MG63 (cell line): ENCODE data around the gene WDR93. TPM values are rescaled to one million over a fixed set of nuclear protein-coding genes. Genes with fewer than 3 reads are reported as not detected.
"Not testable (repeated sequence)": the region's sequence is repeated elsewhere in the genome, so short reads cannot be mapped to it uniquely, and the experiment has no call there.

Experiments
- DNase-seq: peaks from one replicate; pipeline ENCODE4 v3.0.0-alpha.2; 2020
- H3K27me3 ChIP-seq: fragments of 250-450 bp; sonication (Bioruptor Pico); 2 replicates; pipeline ENCODE4 v1.5.1; 2020; ENCODE audit warnings: mild to moderate bottlenecking, moderate library complexity
- H3K36me3 ChIP-seq: fragments of 250-450 bp; sonication (Bioruptor Pico); 2 replicates; pipeline ENCODE4 v1.5.1; 2020; ENCODE audit warnings: mild to moderate bottlenecking, moderate library complexity
- H3K4me3 ChIP-seq: fragments of 250-450 bp; sonication (Bioruptor Pico); 2 replicates; pipeline ENCODE4 v1.5.1; 2020; ENCODE audit warnings: mild to moderate bottlenecking, moderate library complexity
- H3K9me3 ChIP-seq: fragments of 250-450 bp; sonication (Bioruptor Pico); 2 replicates; pipeline ENCODE4 v1.5.1; 2020; ENCODE audit warnings: mild to moderate bottlenecking, moderate library complexity
- total RNA-seq: library from RNA; depleted of rRNA; stranded (reverse); fragments of >200 nt; shearing (Covaris generic); gene quantifications from 2 replicates; pipeline ENCODE4 v1.2.3, GENCODE V29; 2014; ENCODE audit warnings: low replicate concordance

The WDR93 gene
- total RNA-seq, 1 experiment from 2014 or later: 0.13 TPM

GRCh38 chr15:89672221-89673164 is 18.1 kb upstream of the WDR93 start:
- Histone ChIP-seq H3K36me3 (no peaks in the 10 kb centered on the region), H3K27me3 (no peaks in the 10 kb centered on the region), H3K9me3 (no peaks in the 10 kb centered on the region), H3K4me3 (no peak overlapping the region)
- no peak for DNase-seq

GRCh38 chr15:89673165-89673512 is 17.5 kb upstream of the WDR93 start:
- no peak overlapping the region for H3K4me3 ChIP-seq
- no peaks in the 10 kb centered on the region for H3K36me3 ChIP-seq
- no peaks in the 10 kb centered on the region for H3K9me3 ChIP-seq
- DNase-seq: no peak
- H3K27me3 ChIP-seq: no peaks in the 10 kb centered on the region

- no peak for DNase-seq
- Histone ChIP-seq H3K36me3 (no peaks in the 10 kb centered on the region), H3K4me3 (no peak overlapping the region)
Measured at GRCh38 chr15:89674526-89674925, 16.1 kb upstream of the WDR93 start.

GRCh38 chr15:89675606-89676005 is 15.0 kb upstream of the WDR93 start:
- H3K4me3 ChIP-seq: no peak overlapping the region
- DNase-seq: no peak
- no peaks in the 10 kb centered on the region for H3K36me3 ChIP-seq
- H3K27me3 ChIP-seq: no peaks in the 10 kb centered on the region
- no peaks in the 10 kb centered on the region for H3K9me3 ChIP-seq

More at GRCh38 chr15:89674526-89674925, 16.1 kb upstream of the WDR93 start:
- Histone ChIP-seq H3K27me3 (no peaks in the 10 kb centered on the region), H3K9me3 (no peaks in the 10 kb centered on the region)

- Histone ChIP-seq H3K27me3 (no peaks in the 10 kb centered on the region), H3K9me3 (no peaks in the 10 kb centered on the region), H3K4me3 (no peak overlapping the region), H3K36me3 (no peaks in the 10 kb centered on the region)
- no peak for DNase-seq
Measured at GRCh38 chr15:89677381-89677780, 13.2 kb upstream of the WDR93 start.

GRCh38 chr15:89679212-89679611 is 11.4 kb upstream of the WDR93 start, which contains the start of gene PLIN1:
PLIN1 (minus strand) TSS chr15:89679367; CDS start chr15:89677489, 1,878 bp downstream.
- Histone ChIP-seq H3K9me3 (no peaks in the 10 kb centered on the region), H3K27me3 (no peaks in the 10 kb centered on the region), H3K36me3 (peaks cover 4% of the 10 kb centered on the region; the same call in 1 of the 2 replicates), H3K4me3 (no peak within 1 kb of the TSS)
- no peak for DNase-seq

GRCh38 chr15:89680282-89680873 is 10.2 kb upstream of the WDR93 start:
- peaks cover 9% of the 10 kb centered on the region for H3K36me3 ChIP-seq
- peak; percentile 87 for DNase-seq
- H3K9me3 ChIP-seq: no peaks in the 10 kb centered on the region
- H3K27me3 ChIP-seq: no peaks in the 10 kb centered on the region
- no peak overlapping the region for H3K4me3 ChIP-seq

GRCh38 chr15:89681146-89681545 is 9.5 kb upstream of the WDR93 start:
- no peaks in the 10 kb centered on the region for H3K9me3 ChIP-seq
- H3K36me3 ChIP-seq: peaks cover 15% of the 10 kb centered on the region
- no peak for DNase-seq
- no peak overlapping the region for H3K4me3 ChIP-seq
- H3K27me3 ChIP-seq: no peaks in the 10 kb centered on the region

GRCh38 chr15:89685995-89686394 is 4.6 kb upstream of the WDR93 start:
- Histone ChIP-seq H3K9me3 (no peaks in the 10 kb centered on the region; the same call in 1 of the 2 replicates), H3K27me3 (no peaks in the 10 kb centered on the region), H3K4me3 (no peak overlapping the region), H3K36me3 (peaks cover 15% of the 10 kb centered on the region)
- no peak for DNase-seq

GRCh38 chr15:89686522-89686921 is 4.1 kb upstream of the WDR93 start:
- H3K4me3 ChIP-seq: no peak overlapping the region
- H3K36me3 ChIP-seq: peaks cover 15% of the 10 kb centered on the region
- no peaks in the 10 kb centered on the region for H3K27me3 ChIP-seq
- no peaks in the 10 kb centered on the region; the same call in 1 of the 2 replicates for H3K9me3 ChIP-seq
- DNase-seq: no peak

- H3K4me3 ChIP-seq: peak overlapping the region; percentile 85
- not testable (repeated sequence) for H3K36me3 ChIP-seq, H3K9me3 ChIP-seq, H3K27me3 ChIP-seq, DNase-seq
Measured at GRCh38 chr15:89689930-89690275, 708 bp upstream of the WDR93 start.

- no peaks in the 10 kb centered on the region; the same call in 1 of the 2 replicates for H3K9me3 ChIP-seq
- H3K4me3 ChIP-seq: no peak overlapping the region
- H3K27me3 ChIP-seq: no peaks in the 10 kb centered on the region
- H3K36me3 ChIP-seq: no peaks in the 10 kb centered on the region; the same call in 1 of the 2 replicates
- no peak for DNase-seq
Measured at GRCh38 chr15:89693091-89693490, 2.5 kb downstream of the WDR93 start.

- DNase-seq: no peak
- Histone ChIP-seq H3K4me3 (no peak overlapping the region), H3K27me3 (no peaks in the 10 kb centered on the region), H3K9me3 (no peaks in the 10 kb centered on the region; the same call in 1 of the 2 replicates), H3K36me3 (no peaks in the 10 kb centered on the region; the same call in 1 of the 2 replicates)
Measured at GRCh38 chr15:89693696-89694095, 3.1 kb downstream of the WDR93 start.

- H3K27me3 ChIP-seq: no peaks in the 10 kb centered on the region
- H3K9me3 ChIP-seq: no peaks in the 10 kb centered on the region
- no peak overlapping the region for H3K4me3 ChIP-seq
- no peak for DNase-seq
- H3K36me3 ChIP-seq: no peaks in the 10 kb centered on the region
Measured at GRCh38 chr15:89695198-89695597, 4.6 kb downstream of the WDR93 start.

GRCh38 chr15:89704411-89704810 is 13.8 kb downstream of the WDR93 start:
- no peaks in the 10 kb centered on the region for H3K27me3 ChIP-seq
- no peak overlapping the region for H3K4me3 ChIP-seq
- DNase-seq: no peak
- H3K9me3 ChIP-seq: no peaks in the 10 kb centered on the region
- H3K36me3 ChIP-seq: no peaks in the 10 kb centered on the region

- Histone ChIP-seq H3K36me3 (no peaks in the 10 kb centered on the region), H3K27me3 (no peaks in the 10 kb centered on the region), H3K9me3 (no peaks in the 10 kb centered on the region), H3K4me3 (no peak overlapping the region)
- DNase-seq: no peak
Measured at GRCh38 chr15:89707577-89707976, 17.0 kb downstream of the WDR93 start.

- no peak for DNase-seq
- no peaks in the 10 kb centered on the region for H3K27me3 ChIP-seq
- H3K9me3 ChIP-seq: no peaks in the 10 kb centered on the region
- H3K36me3 ChIP-seq: no peaks in the 10 kb centered on the region
- no peak overlapping the region for H3K4me3 ChIP-seq
Measured at GRCh38 chr15:89714775-89715174, 24.2 kb downstream of the WDR93 start.

GRCh38 chr15:89723031-89723430 is 32.4 kb downstream of the WDR93 start:
- Histone ChIP-seq H3K9me3 (peaks cover 8% of the 10 kb centered on the region), H3K36me3 (no peaks in the 10 kb centered on the region), H3K4me3 (no peak overlapping the region), H3K27me3 (no peaks in the 10 kb centered on the region)
- no peak for DNase-seq
